Measurements from ENCODE around the gene ZNF77. TPM values are rescaled to one million over a fixed set of nuclear protein-coding genes. Genes with fewer than 3 reads are reported as not detected.
"Not testable (repeated sequence)": the region's sequence is repeated elsewhere in the genome, so short reads cannot be mapped to it uniquely, and the experiment has no call there.

ZNF77 gene
- total RNA-seq, 4 donors from 2014 or later: 2.2 to 4.5 (median 3.3) TPM

- H3K27me3 ChIP-seq: no peaks in the 10 kb centered on the region
- TF ChIP-seq EP300 (IDR thresholded peaks at IDR 0.05): peak; percentile 80 to 83
- TF ChIP-seq POLR2A (IDR thresholded peaks at IDR 0.05): no peak
- peaks cover 0 to 93% (median 48%) of the 10 kb centered on the region in 4 donors for H3K4me1 ChIP-seq
- 44 to 55% methylated on average over 8 of the region's 8 CpGs for WGBS, 2 donors
- H3K27ac ChIP-seq: peak overlapping the region in 3 of 4 donors; percentile 19 to 86 (median 83)
- H3K9me3 ChIP-seq: no peaks in the 10 kb centered on the region
- H3K36me3 ChIP-seq: no peaks in the 10 kb centered on the region
- no peak overlapping the region for H3K4me3 ChIP-seq
- DNase-seq (ENCODE audit: low spot score in 2 of 2): peak in 1 of 2 donors; percentile 66
These were observed 28.5 kb upstream of the ZNF77 start for GRCh38 chr19:2973229-2973628.

DNA sequence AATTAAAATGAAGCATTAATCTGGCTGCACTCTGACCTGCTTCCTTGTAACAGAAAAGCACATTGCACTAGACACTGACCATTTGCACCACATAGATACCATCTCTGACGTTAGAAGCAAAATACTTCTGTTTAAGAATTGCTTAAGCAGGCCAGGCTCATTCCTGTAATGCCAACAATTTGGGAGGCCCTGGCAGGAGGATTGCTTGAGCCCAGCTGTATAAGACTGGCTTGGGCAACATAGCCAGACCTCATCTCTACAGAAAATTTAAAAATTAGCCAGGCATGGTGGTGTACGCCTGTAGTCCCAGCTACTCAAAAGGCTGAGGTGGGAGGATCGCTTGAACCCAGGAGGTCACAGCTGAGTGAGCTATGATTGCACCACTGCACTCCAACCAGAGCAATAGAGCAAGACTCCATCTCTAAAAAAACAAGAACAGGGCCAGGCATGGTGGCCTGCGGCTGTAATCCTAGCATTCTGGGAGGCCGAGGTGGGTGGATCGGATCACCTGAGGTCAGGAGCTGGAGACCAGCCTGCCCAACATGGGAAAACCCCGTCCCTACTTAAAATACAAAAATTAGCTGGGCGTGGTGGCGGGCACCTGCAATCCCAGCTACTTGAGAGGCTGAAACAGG lies 25.5 kb upstream of the ZNF77 start:
- TF ChIP-seq EP300 (IDR thresholded peaks at IDR 0.05): peak in 1 of 2 donors; percentile 27
- no peak for TF ChIP-seq POLR2A (IDR thresholded peaks at IDR 0.05)
- Histone ChIP-seq H3K36me3 (no peaks in the 10 kb centered on the region), H3K9me3 (no peaks in the 10 kb centered on the region), H3K4me1 (peaks cover 0 to 68% (median 24%) of the 10 kb centered on the region in 4 donors), H3K27me3 (no peaks in the 10 kb centered on the region), H3K4me3 (no peak overlapping the region), H3K27ac (peak overlapping the region in 3 of 4 donors; percentile 56 to 86 (median 83))
- WGBS, 2 donors: 73 to 77% methylated on average over 9 of the region's 9 CpGs
- DNase-seq (ENCODE audit: low spot score in 2 of 2): no peak

GRCh38 chr19:2969104-2969504 lies 24.3 kb upstream of the ZNF77 start:
- no peaks in the 10 kb centered on the region for H3K9me3 ChIP-seq
- no peaks in the 10 kb centered on the region for H3K36me3 ChIP-seq
- DNase-seq (ENCODE audit: low spot score in 2 of 2): peak in 1 of 2 donors; percentile 48
- H3K4me1 ChIP-seq: peaks cover 0 to 55% (median 16%) of the 10 kb centered on the region in 4 donors
- H3K27ac ChIP-seq: peak overlapping the region in 3 of 4 donors; percentile 40 to 81 (median 75)
- no peak for TF ChIP-seq CTCF (IDR thresholded peaks at IDR 0.05)
- TF ChIP-seq EP300 (IDR thresholded peaks at IDR 0.05): peak in 1 of 2 donors; percentile 33
- 10 to 25% methylated on average over 5 of the region's 5 CpGs for WGBS, 2 donors
- H3K4me3 ChIP-seq: no peak overlapping the region
- H3K27me3 ChIP-seq: no peaks in the 10 kb centered on the region

DNA sequence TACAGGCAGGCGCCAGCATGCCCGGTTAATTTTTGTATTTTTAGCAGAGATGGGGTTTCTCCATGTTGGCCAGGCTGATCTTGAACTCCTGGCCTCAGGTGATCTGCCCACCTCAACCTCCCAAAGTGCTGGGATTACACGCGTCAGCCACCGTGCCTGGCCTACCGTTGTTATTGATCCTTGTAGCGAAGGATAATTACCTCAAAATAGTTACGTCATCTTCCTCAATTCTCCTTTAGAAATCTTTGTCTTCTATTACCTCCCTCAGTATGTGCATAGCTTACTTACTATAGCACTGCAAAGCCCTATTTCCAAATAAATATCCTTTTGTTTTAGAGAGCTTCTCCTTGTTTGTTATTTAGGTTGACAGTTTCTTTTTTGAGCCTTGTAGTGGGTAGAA lies 23.2 kb upstream of the ZNF77 start:
- peaks cover 0 to 44% (median 14%) of the 10 kb centered on the region in 4 donors for H3K4me1 ChIP-seq
- WGBS, 2 donors: 77 to 79% methylated on average over 8 of the region's 8 CpGs

GRCh38 chr19:2964874-2965273 lies 20.1 kb upstream of the ZNF77 start:
- Histone ChIP-seq H3K4me1 (peaks cover 0 to 29% (median 9%) of the 10 kb centered on the region in 4 donors), H3K27me3 (no peaks in the 10 kb centered on the region), H3K4me3 (no peak overlapping the region), H3K9me3 (no peaks in the 10 kb centered on the region), H3K36me3 (no peaks in the 10 kb centered on the region), H3K27ac (no peak overlapping the region)
- no peak for DNase-seq (ENCODE audit: low spot score in 2 of 2)
- no peak for TF ChIP-seq EP300 (IDR thresholded peaks at IDR 0.05)
- no peak for TF ChIP-seq CTCF (IDR thresholded peaks at IDR 0.05)
- no peak for TF ChIP-seq POLR2A (IDR thresholded peaks at IDR 0.05)
- 87 to 90% methylated on average over 5 of the region's 5 CpGs for WGBS, 2 donors

More for the DNA sequence above, 23.2 kb upstream of the ZNF77 start:
- Histone ChIP-seq H3K27me3 (no peaks in the 10 kb centered on the region), H3K27ac (no peak overlapping the region), H3K9me3 (no peaks in the 10 kb centered on the region), H3K36me3 (no peaks in the 10 kb centered on the region), H3K4me3 (no peak overlapping the region)
- TF ChIP-seq CTCF (IDR thresholded peaks at IDR 0.05): no peak
- no peak for TF ChIP-seq POLR2A (IDR thresholded peaks at IDR 0.05)
- TF ChIP-seq EP300 (IDR thresholded peaks at IDR 0.05): no peak
- DNase-seq (ENCODE audit: low spot score in 2 of 2): no peak

GRCh38 chr19:2963631-2964030 lies 18.9 kb upstream of the ZNF77 start:
- 82 to 86% methylated on average over 12 of the region's 12 CpGs for WGBS, 2 donors
- H3K27me3 ChIP-seq; H3K36me3 ChIP-seq; DNase-seq (ENCODE audit: low spot score in 2 of 2); H3K27ac ChIP-seq; H3K4me3 ChIP-seq; H3K9me3 ChIP-seq: not testable (repeated sequence)
- peaks cover 0 to 16% (median 3%) of the 10 kb centered on the region in 4 donors for H3K4me1 ChIP-seq

Data from tibial nerve (tissue), 4 donors.